Stimulated activated CD4-positive, alpha-beta T cell treated with anti-CD3 and anti-CD28 coated beads, Interleukin-2, amount 100 ng/mL, for 4 hours (primary cell): ENCODE results near the gene GASK1B.

Experiments
- DNase-seq: peaks from one replicate; pipeline ENCODE4 v3.0.0-alpha.2; 2020; ENCODE audit warnings: low read depth

Gene GASK1B

GRCh38 chr4:158146736-158147135 is 26.1 kb downstream of the GASK1B start:
- no peak for DNase-seq

DNA sequence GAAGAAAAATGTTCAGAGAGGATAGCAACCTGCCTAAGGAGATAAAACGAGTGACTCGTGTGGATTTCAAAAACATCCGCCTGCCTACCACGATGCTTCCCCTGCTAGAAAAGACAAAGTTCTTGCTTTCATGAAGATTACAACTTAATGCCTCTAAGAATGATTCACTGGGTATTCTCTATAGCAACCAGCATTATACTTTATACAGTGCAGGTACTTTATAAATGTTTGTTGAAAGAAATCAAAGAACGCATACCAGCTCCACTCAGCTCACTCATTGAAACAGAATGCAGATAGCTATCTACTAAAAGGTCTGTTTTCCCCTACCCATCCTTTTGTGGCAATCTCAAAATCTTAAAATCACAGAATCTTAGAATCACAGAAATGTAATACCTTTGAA is 33.7 kb downstream of the GASK1B start:
- no peak for DNase-seq

GRCh38 chr4:158134222-158134621 is 38.6 kb downstream of the GASK1B start:
- no peak for DNase-seq

DNA sequence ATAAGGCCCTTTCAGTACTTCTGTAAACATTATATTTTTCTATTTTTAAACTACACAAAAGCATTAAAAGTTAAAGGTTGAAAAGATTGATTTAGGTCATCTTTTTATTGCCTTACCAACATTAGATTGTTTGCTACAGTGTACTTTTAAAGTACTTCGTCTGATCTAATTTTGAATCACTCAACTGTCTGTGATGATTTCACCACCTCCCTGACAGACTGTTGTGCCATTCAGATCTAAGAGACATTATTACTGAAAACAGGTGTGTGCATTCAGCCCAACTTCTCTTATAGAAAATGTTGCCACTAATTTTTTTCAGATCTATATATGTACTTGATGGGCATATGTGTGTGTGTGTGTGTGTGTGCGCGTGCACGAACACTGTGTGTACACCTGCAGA is 39.3 kb downstream of the GASK1B start:
- no peak for DNase-seq

DNA sequence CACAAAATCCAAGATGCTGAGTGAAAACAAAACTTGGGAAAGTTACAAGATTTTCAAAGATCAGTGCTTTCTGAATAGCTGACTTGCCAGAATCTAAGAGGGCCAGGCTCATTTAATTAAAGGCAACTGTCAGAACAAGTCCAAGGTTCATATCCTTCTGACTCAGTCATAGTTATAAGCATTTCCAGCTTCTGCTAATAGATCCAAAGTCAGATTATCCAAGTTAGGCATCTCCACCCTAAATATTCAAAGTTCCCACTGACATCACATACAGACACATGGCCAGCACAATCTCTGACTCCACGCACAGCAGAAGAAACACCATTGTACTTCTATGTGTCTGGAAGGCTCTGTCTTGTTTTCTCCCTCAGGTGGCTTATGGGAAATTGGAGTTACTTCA is 41.8 kb downstream of the GASK1B start:
- DNase-seq, result no peak

GRCh38 chr4:158130204-158130603 is 42.6 kb downstream of the GASK1B start:
- no peak for DNase-seq

- DNase-seq, result no peak
These were observed 43.1 kb downstream of the GASK1B start for GRCh38 chr4:158129694-158130093.

GRCh38 chr4:158128540-158128939 is 44.3 kb downstream of the GASK1B start:
- DNase-seq, result no peak

DNA sequence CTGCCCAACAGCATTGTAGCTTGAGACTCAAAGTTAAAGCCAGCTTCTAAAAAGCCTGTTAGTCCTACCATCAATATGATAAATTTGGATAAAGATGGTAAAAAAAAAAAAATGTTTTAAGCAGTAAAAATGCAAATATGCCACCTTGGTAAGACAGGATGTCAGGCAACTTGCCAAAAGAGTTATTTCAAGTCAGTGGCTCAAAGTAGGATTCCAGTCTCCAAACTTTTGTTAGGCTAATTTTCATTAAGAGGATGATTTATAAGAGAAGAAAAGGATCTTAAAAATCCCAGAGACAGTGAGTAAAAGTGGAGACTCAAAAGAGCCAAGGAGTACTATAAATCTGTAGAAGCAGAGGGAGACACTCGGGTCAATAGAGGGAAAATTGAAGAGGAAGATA is 47.5 kb downstream of the GASK1B start:
- DNase-seq, result no peak
